IMR-90 (cell line): ENCODE results near the gene PDK3.

Experiments used
- CTCF ChIP-seq: conservative IDR thresholded peaks from 2 replicates; pipeline ENCODE4 v1.5.1; 2012; ENCODE audit warnings: mild to moderate bottlenecking, low read depth, low read length, improper control_type of control experiment
- POLR2A ChIP-seq: IDR thresholded peaks from 2 replicates; pipeline ENCODE4 v1.6.1; 2012; ENCODE audit warnings: mild to moderate bottlenecking, low read depth, low read length
- SMC3 ChIP-seq: fragments of 150-350 bp; IDR thresholded peaks from 2 replicates; pipeline ENCODE4 v1.6.1; 2016; ENCODE audit warnings: low read depth, mild to moderate bottlenecking, antibody characterized with exemption, low read length, moderate library complexity

GRCh38 chrX:24493740-24494581 is 28.9 kb downstream of the PDK3 start:
- TF ChIP-seq CTCF (no peak), POLR2A (no peak), SMC3 (no peak)
